K562 (cell line): ENCODE data around the gene PSMB7. TPM values are rescaled to one million over a fixed set of nuclear protein-coding genes. Genes with fewer than 3 reads are reported as not detected.
A peak's percentile ranks its signal among the peaks of the same experiment; 100 is the strongest.

Source experiments
- ATAC-seq: fragments of 200-7000 bp; cut with Tn5 transposase; 3 replicates; pipeline ENCODE4 v1.9.1; 2020; ENCODE audit warnings: moderate library complexity
- BruUV-seq: library from RNA; stranded (reverse); fragments of 400-500 nt; replicated peaks from 2 replicates; lab custom pipeline; 2021; lab: Mats Ljungman, UMichigan
- CTCF ChIA-PET: fragments of 300-600 bp; formaldehyde crosslinking; extraction: SDS; loops from one replicate; lab custom pipeline; 2021; ENCODE audit warnings: low intra/inter-chr PET ratio; lab: Yijun Ruan, JAX
- POLR2A ChIA-PET: fragments of 300-600, 350-650 bp; sonication (Branson Sonifier 250); formaldehyde crosslinking; extraction: SDS; loops from one replicate; lab custom pipeline; 2021; ENCODE audit warnings: antibody characterized with exemption, inconsistent platforms; lab: Yijun Ruan, JAX
- DNase-seq, 4 experiments: peaks; one replicate each; pipeline versions ENCODE4 v3.0.0 to v3.0.0-alpha.2; 2011 to 2018; ENCODE audit warnings: low spot score in 3 of 4, mixed read lengths in 3 of 4; ENCODE audit errors: extremely low read depth in 1 of 4
- FAIRE-seq: peaks from 2 replicates; lab custom pipeline; 2011; peaks lifted over from hg19 to GRCh38; lab: Jason Lieb, UNC
- H2AFZ ChIP-seq: 2 replicates; pipeline ENCODE4 v1.6.0; 2011; ENCODE audit warnings: low read depth, low read length, control low read depth, inconsistent platforms
- H3K27ac ChIP-seq: fragments of 200-600 bp; 3 replicates; pipeline ENCODE4 v1.8.0; 2011; ENCODE audit warnings: low read depth, mild to moderate bottlenecking, control low read depth, inconsistent platforms, low read length, moderate library complexity, mixed read lengths; ENCODE audit errors: extremely low read depth
- H3K27me3 ChIP-seq, 2 experiments: fragments of 300-600 bp in 1 of 2; 2 replicates in 1 of 2; 3 replicates in 1 of 2; pipeline versions ENCODE4 v1.6.0 to v1.8.0; 2011; ENCODE audit warnings: inconsistent platforms in 2 of 2, low read length in 2 of 2, mild to moderate bottlenecking in 1 of 2, mixed read lengths in 1 of 2, moderate library complexity in 1 of 2; ENCODE audit not compliant: control insufficient read depth in 2 of 2, insufficient read depth in 2 of 2
- H3K36me3 ChIP-seq: fragments of 300-600 bp; 3 replicates; pipeline ENCODE4 v1.8.0; 2011; ENCODE audit warnings: mild to moderate bottlenecking, low read length, inconsistent platforms; ENCODE audit not compliant: control insufficient read depth, insufficient read depth
- H3K4me1 ChIP-seq, 2 experiments: fragments of 200-600 bp in 1 of 2; replicated peaks in 1 of 2; 2 replicates in 1 of 2; 3 replicates in 1 of 2; pipeline versions ENCODE4 v1.5.1 to v1.8.0; 2011; ENCODE audit warnings: inconsistent platforms in 2 of 2, low read length in 2 of 2, mild to moderate bottlenecking in 1 of 2, mixed read lengths in 1 of 2, moderate library complexity in 1 of 2; ENCODE audit not compliant: control insufficient read depth in 2 of 2, insufficient read depth in 2 of 2
- H3K4me2 ChIP-seq: 2 replicates; pipeline ENCODE4 v1.6.1; 2011; ENCODE audit warnings: low read length, control low read depth, inconsistent platforms, mixed read lengths; ENCODE audit not compliant: insufficient read depth
- H3K4me3 ChIP-seq: fragments of 200-600 bp; sonication (generic), shearing (Covaris generic); 2 replicates; pipeline ENCODE4 v1.5.1; 2016; ENCODE audit warnings: control low read depth, inconsistent platforms
- H3K79me2 ChIP-seq: fragments of 200-600 bp; 3 replicates; pipeline ENCODE4 v1.8.0; 2011; ENCODE audit warnings: low read length, inconsistent platforms; ENCODE audit not compliant: control insufficient read depth, insufficient read depth
- H3K9ac ChIP-seq, 2 experiments: 2 replicates each; pipeline versions ENCODE4 v1.6.0 to v1.6.1; 2011; ENCODE audit warnings: low read depth in 2 of 2, low read length in 2 of 2, control low read depth in 1 of 2, inconsistent platforms in 1 of 2, mild to moderate bottlenecking in 1 of 2, mixed read lengths in 1 of 2; ENCODE audit not compliant: insufficient read depth in 1 of 2
- H3K9me1 ChIP-seq: one replicate; pipeline ENCODE4 v1.6.0; 2011; ENCODE audit warnings: inconsistent platforms, mild to moderate bottlenecking, low read length, moderate library complexity; ENCODE audit not compliant: control insufficient read depth, insufficient read depth
- H3K9me3 ChIP-seq: replicated peaks from 2 replicates; pipeline ENCODE4 v1.5.1; 2011; ENCODE audit warnings: low read depth, low read length, inconsistent platforms; ENCODE audit not compliant: control insufficient read depth, insufficient read depth
- H4K20me1 ChIP-seq: replicated peaks from 2 replicates; pipeline ENCODE4 v1.6.1; 2011; ENCODE audit warnings: low read length, inconsistent platforms, mixed read lengths; ENCODE audit not compliant: control insufficient read depth, insufficient read depth
- ATF3 ChIP-seq, 2 experiments: fragments of 450-650 bp in 1 of 2; sonication (generic) in 1 of 2; formaldehyde crosslinking in 1 of 2; IDR thresholded peaks in 1 of 2; conservative IDR thresholded peaks in 1 of 2; 2 replicates each; pipeline versions ENCODE4 v1.6.1 to v1.8.1; 2016 to 2023; ENCODE audit warnings: mild to moderate bottlenecking in 2 of 2, moderate library complexity in 2 of 2, inconsistent platforms in 1 of 2, missing genetic modification reagents in 1 of 2
- ETS1 ChIP-seq: conservative IDR thresholded peaks from 2 replicates; pipeline ENCODE4 v1.6.1; 2011; ENCODE audit warnings: low read depth, mild to moderate bottlenecking, low read length; ENCODE audit not compliant: control insufficient read depth
- ZMIZ1 ChIP-seq, 2 experiments: fragments of 150-350 bp in 1 of 2; IDR thresholded peaks; 2 replicates each; pipeline ENCODE4 v1.6.1; 2012 to 2016; ENCODE audit warnings: low read depth in 2 of 2, low read length in 2 of 2, mild to moderate bottlenecking in 1 of 2, moderate library complexity in 1 of 2
- WGBS: fragments of 100-300 bp; shearing (Covaris generic); methylation state at CpG from one replicate; pipeline ENCODE4 v1.1.6; 2016; ENCODE audit warnings: low coverage, mixed read lengths; ENCODE audit not compliant: insufficient coverage; ENCODE audit errors: missing lambda C conversion rate; 5-methylcytosine and 5-hydroxymethylcytosine counted together
- in situ Hi-C: fragments of 300-500 bp; cut with MboI; formaldehyde crosslinking; loops from 4 replicates; pipeline ENCODE4 v1.15.0; 2018; ENCODE audit warnings: inconsistent platforms, mixed read lengths
- intact Hi-C: fragments of 100-400 bp; cut with micrococcal nuclease; formaldehyde crosslinking; loops from 2 replicates; pipeline ENCODE4 v1.14.2; 2022
- polyA plus RNA-seq, 8 experiments: library from polyadenylated mRNA; depleted of rRNA in 4 of 8; stranded (reverse) in 5 of 8; unstranded in 3 of 8; fragments of >200 nt; fragmentation: Nextera tagmentation in 2 of 8; fragmentation: Illumina TruSeq in 1 of 8; extraction: Ambion mirVana in 2 of 8; extraction: Trizol in 1 of 8; gene quantifications; 2 replicates each; pipeline versions ENCODE4 v1.2.1 to v1.2.3, GENCODE V29; 2011 to 2014; ENCODE audit warnings: inconsistent platforms in 1 of 8, missing spikeins in 1 of 8
- total RNA-seq, 7 experiments: library from RNA; depleted of rRNA in 6 of 7; stranded (reverse); fragments of >200 nt in 6 of 7; fragmentation: Illumina TruSeq in 2 of 7; extraction: Trizol in 2 of 7; gene quantifications; 2 replicates each; pipeline versions ENCODE4 v1.2.1 to v1.2.3, GENCODE V29; 2011 to 2021; ENCODE audit warnings: low replicate concordance in 1 of 7

Gene PSMB7
- total and polyA plus RNA-seq, 9 of the 15 experiments (the other 6 are each of a cell fraction or from before 2014, with no cell fraction given): 321 to 978 (median 407) TPM

GRCh38 chr9:124390794-124391658, 24.2 kb downstream of the PSMB7 start (continued):
- TF ChIP-seq ATF3 (IDR thresholded peaks at IDR 0.05) (peak; percentile 71), ATF3 (CRISPR knock-in tag; conservative IDR thresholded peaks at IDR 0.05) (no peak)

- ChIA-PET POLR2A (interaction anchor here (0.5 to 1.6 kb wide), 8 partner anchors 9 to 967 kb away, joined by 3 to 7 read pairs (median 3); no protein-coding TSS in a partner anchor), CTCF (interaction anchor here (2.3 kb wide), 1 partner anchor 262 kb away, joined by 6 read pairs; no protein-coding TSS in a partner anchor)
- Histone ChIP-seq H3K79me2 (peaks cover 100% of the 10 kb centered on the region), H3K4me1 (peaks cover 32 to 79% of the 10 kb centered on the region in 2 experiments), H3K27ac (peak overlapping the region; percentile 69), H3K9ac (peak overlapping the region in 1 of 2 experiments; percentile 19; a peak in 3 of 4 replicates), H3K4me2 (peak overlapping the region; percentile 46), H3K4me3 (no peak overlapping the region), H3K9me3 (no peaks in the 10 kb centered on the region), H3K9me1 (no peaks in the 10 kb centered on the region), H2AFZ (no peak overlapping the region), H4K20me1 (peaks cover 22% of the 10 kb centered on the region; the same call in 1 of the 2 replicates), H3K36me3 (peaks cover 42% of the 10 kb centered on the region), H3K27me3 (no peaks in the 10 kb centered on the region)
- no peak for FAIRE-seq
- peak; percentile 23 for ATAC-seq
- no peak for DNase-seq
- intact Hi-C loops: loop anchor here (5.0 kb wide), 1 partner anchor 257 kb away; no protein-coding TSS in a partner anchor
- BruUV-seq: no TSS peak
- 38% methylated on average over 7 of the region's 7 CpGs for WGBS
- in situ Hi-C loops: no loop called here
- TF ChIP-seq ZMIZ1 (IDR thresholded peaks at IDR 0.05; ENCODE audit: low read depth in 2 of 2, low read length in 2 of 2): no peak
- TF ChIP-seq ETS1: 0 out of 2 replicates have a peak, but pooled peaks have one; percentile 18
Measured at GRCh38 chr9:124389146-124389939, 25.9 kb downstream of the PSMB7 start.
